HepG2 (cell line): ENCODE results near the gene CDK11B. TPM values are rescaled to one million over a fixed set of nuclear protein-coding genes. Genes with fewer than 3 reads are reported as not detected.
A peak's percentile ranks its signal among the peaks of the same experiment; 100 is the strongest.

Experiments
- AHR ChIP-seq: IDR thresholded peaks from 2 replicates; pipeline ENCODE4 v1.6.1; 2018; ENCODE audit warnings: missing genetic modification reagents, missing compliant biosample characterization
- CEBPG ChIP-seq: IDR thresholded peaks from 2 replicates; pipeline ENCODE4 v1.6.1; 2016
- CEBPZ ChIP-seq: IDR thresholded peaks from 2 replicates; pipeline ENCODE4 v1.6.1; 2012; ENCODE audit warnings: low read length, improper control_type of control experiment
- CENPX ChIP-seq: sonication (generic); formaldehyde crosslinking; IDR thresholded peaks from 2 replicates; pipeline ENCODE4 v1.9.0; 2021; ENCODE audit warnings: mild to moderate bottlenecking, missing genetic modification reagents, moderate library complexity
- CREM ChIP-seq, 2 experiments: sonication (generic) in 1 of 2; formaldehyde crosslinking in 1 of 2; IDR thresholded peaks; 2 replicates each; pipeline versions ENCODE4 v1.4.0 to v1.6.1; 2016 to 2020; ENCODE audit warnings: antibody characterized with exemption in 1 of 2, mild to moderate bottlenecking in 1 of 2, missing genetic modification reagents in 1 of 2
- E2F2 ChIP-seq: sonication (generic); formaldehyde crosslinking; IDR thresholded peaks from 2 replicates; pipeline ENCODE4 v1.4.0; 2020; ENCODE audit warnings: missing genetic modification reagents, borderline replicate concordance
- GABPB1 ChIP-seq: IDR thresholded peaks from 2 replicates; pipeline ENCODE4 v1.6.1; 2016; ENCODE audit warnings: mild to moderate bottlenecking, missing genetic modification reagents, moderate library complexity, missing compliant biosample characterization
- GLI4 ChIP-seq: sonication (generic); formaldehyde crosslinking; IDR thresholded peaks from 2 replicates; pipeline ENCODE4 v1.5.1; 2020; ENCODE audit warnings: missing genetic modification reagents, mild to moderate bottlenecking, moderate library complexity, borderline replicate concordance
- NAIF1 ChIP-seq: sonication (generic); formaldehyde crosslinking; IDR thresholded peaks from 2 replicates; pipeline ENCODE4 v1.5.0; 2020; ENCODE audit warnings: mild to moderate bottlenecking, missing genetic modification reagents, borderline replicate concordance
- PBX3 ChIP-seq: sonication (generic); formaldehyde crosslinking; IDR thresholded peaks from 2 replicates; pipeline ENCODE4 v1.8.1; 2023; ENCODE audit warnings: missing genetic modification reagents, inconsistent platforms, borderline replicate concordance
- SRF ChIP-seq: IDR thresholded peaks from 2 replicates; pipeline ENCODE4 v1.6.1; 2011; ENCODE audit warnings: mild to moderate bottlenecking, low read depth, low read length, moderate library complexity
- THRA ChIP-seq: sonication (generic); formaldehyde crosslinking; IDR thresholded peaks from 2 replicates; pipeline ENCODE4 v1.4.0; 2020; ENCODE audit warnings: missing genetic modification reagents, borderline replicate concordance
- ZBED4 ChIP-seq: sonication (generic); formaldehyde crosslinking; IDR thresholded peaks from 2 replicates; pipeline ENCODE4 v1.4.0; 2020; ENCODE audit warnings: missing genetic modification reagents, borderline replicate concordance
- ZBTB7B ChIP-seq: sonication (generic); formaldehyde crosslinking; IDR thresholded peaks from 2 replicates; pipeline ENCODE4 v1.4.0; 2020; ENCODE audit warnings: missing genetic modification reagents
- ZNF30 ChIP-seq: sonication (generic); formaldehyde crosslinking; IDR thresholded peaks from 2 replicates; pipeline ENCODE4 v1.5.0; 2020; ENCODE audit warnings: mild to moderate bottlenecking, missing genetic modification reagents
- ZNF367 ChIP-seq: sonication (generic); formaldehyde crosslinking; IDR thresholded peaks from 2 replicates; pipeline ENCODE4 v1.4.0; 2020; ENCODE audit warnings: missing genetic modification reagents, borderline replicate concordance
- ZNF720 ChIP-seq: sonication (generic); formaldehyde crosslinking; IDR thresholded peaks from 2 replicates; pipeline ENCODE4 v1.4.0; 2020; ENCODE audit warnings: missing genetic modification reagents
- polyA plus RNA-seq, 8 experiments: library from polyadenylated mRNA; depleted of rRNA in 3 of 8; stranded (reverse) in 7 of 8; unstranded in 1 of 8; fragments of >200 nt; fragmentation: Illumina TruSeq in 4 of 8; extraction: Trizol in 4 of 8; gene quantifications; 2 replicates each; pipeline versions ENCODE4 v1.2.1 to v1.2.3, GENCODE V29; 2011 to 2016; ENCODE audit warnings: low read depth in 4 of 8, missing spikeins in 1 of 8, mixed read lengths in 1 of 8; ENCODE audit not compliant: insufficient read depth in 1 of 8
- total RNA-seq, 5 experiments: library from RNA; depleted of rRNA; stranded (reverse); fragments of >200 nt; fragmentation: Illumina TruSeq; extraction: Trizol; gene quantifications; 2 replicates each; pipeline ENCODE4 v1.2.3, GENCODE V29; 2016; ENCODE audit warnings: low read depth in 1 of 5

The CDK11B gene
- total and polyA plus RNA-seq, 2 of the 13 experiments (the other 11 are each of a cell fraction or from before 2014, with no cell fraction given), result 3.6 to 15.1 TPM

- TF ChIP-seq PBX3 (no peak), ZBED4 (CRISPR knock-in tag) (no peak), CEBPG (CRISPR knock-in tag) (no peak), GABPB1 (CRISPR knock-in tag) (peak; percentile 62), AHR (CRISPR knock-in tag) (0 out of 2 replicates have a peak, but pooled peaks have one; percentile 31), ZNF720 (no peak), ZNF367 (CRISPR knock-in tag) (no peak), CENPX (CRISPR knock-in tag) (no peak), NAIF1 (CRISPR knock-in tag) (no peak), SRF (no peak), E2F2 (CRISPR knock-in tag) (no peak), CEBPZ (no peak), ZBTB7B (no peak; the same call in none of the 2 replicates), THRA (peak; percentile 59; the same call in 1 of the 2 replicates), CREM (IDR thresholded peaks at IDR 0.05) (peak; percentile 58; the same call in 1 of the 2 replicates), CREM (CRISPR knock-in tag; IDR thresholded peaks at IDR 0.05) (no peak), ZNF30 (CRISPR knock-in tag) (no peak), GLI4 (no peak)
Observed at GRCh38 chr1:1678581-1679380, 20.0 kb upstream of the CDK11B start (continued).
